ENCODE data around the gene PSPC1. TPM values are rescaled to one million over a fixed set of nuclear protein-coding genes. Genes with fewer than 3 reads are reported as not detected.
"Not testable (repeated sequence)": the region's sequence is repeated elsewhere in the genome, so short reads cannot be mapped to it uniquely, and the experiment has no call there.

The PSPC1 gene
- total RNA-seq, 1 donor from 2014 or later = 35.1 TPM

DNA sequence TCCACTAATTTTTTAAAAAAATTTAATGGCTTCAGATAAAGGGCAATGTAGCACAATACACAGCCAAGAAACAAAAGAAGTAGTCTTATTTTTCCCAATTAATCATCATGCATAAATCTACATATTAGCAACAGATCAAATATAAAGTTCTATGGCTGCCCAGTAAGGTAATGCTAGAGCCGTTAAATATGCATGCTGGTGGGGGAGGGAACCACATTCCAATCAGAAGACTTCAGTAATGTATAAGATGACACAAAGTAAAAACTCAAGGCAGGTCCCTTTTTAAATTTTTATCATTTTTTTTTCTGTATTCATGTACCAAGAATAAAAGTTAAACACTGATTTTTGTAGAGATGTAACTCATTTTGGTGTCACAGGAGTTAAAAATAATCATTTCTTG is 87.3 kb downstream of the PSPC1 start:
- no peaks in the 10 kb centered on the region for H3K27me3 Mint-ChIP-seq (ENCODE audit: low read depth)
- H3K4me1 Mint-ChIP-seq (ENCODE audit: low read depth) = peaks cover 32% of the 10 kb centered on the region
- no peaks in the 10 kb centered on the region for H3K9me3 Mint-ChIP-seq (ENCODE audit: low read depth)
- H3K36me3 Mint-ChIP-seq (ENCODE audit: low read depth) = peaks cover 9% of the 10 kb centered on the region
- H3K27ac Mint-ChIP-seq (ENCODE audit: unreplicated experiment) = no peak overlapping the region
- TF ChIP-seq, protein P1, sequence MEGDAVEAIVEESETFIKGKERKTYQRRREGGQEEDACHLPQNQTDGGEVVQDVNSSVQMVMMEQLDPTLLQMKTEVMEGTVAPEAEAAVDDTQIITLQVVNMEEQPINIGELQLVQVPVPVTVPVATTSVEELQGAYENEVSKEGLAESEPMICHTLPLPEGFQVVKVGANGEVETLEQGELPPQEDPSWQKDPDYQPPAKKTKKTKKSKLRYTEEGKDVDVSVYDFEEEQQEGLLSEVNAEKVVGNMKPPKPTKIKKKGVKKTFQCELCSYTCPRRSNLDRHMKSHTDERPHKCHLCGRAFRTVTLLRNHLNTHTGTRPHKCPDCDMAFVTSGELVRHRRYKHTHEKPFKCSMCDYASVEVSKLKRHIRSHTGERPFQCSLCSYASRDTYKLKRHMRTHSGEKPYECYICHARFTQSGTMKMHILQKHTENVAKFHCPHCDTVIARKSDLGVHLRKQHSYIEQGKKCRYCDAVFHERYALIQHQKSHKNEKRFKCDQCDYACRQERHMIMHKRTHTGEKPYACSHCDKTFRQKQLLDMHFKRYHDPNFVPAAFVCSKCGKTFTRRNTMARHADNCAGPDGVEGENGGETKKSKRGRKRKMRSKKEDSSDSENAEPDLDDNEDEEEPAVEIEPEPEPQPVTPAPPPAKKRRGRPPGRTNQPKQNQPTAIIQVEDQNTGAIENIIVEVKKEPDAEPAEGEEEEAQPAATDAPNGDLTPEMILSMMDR (IDR thresholded peaks at IDR 0.05) = no peak
- H3K4me3 Mint-ChIP-seq (ENCODE audit: unreplicated experiment) = no peak overlapping the region
- DNase-seq (ENCODE audit: low spot score) = no peak

- not testable (repeated sequence) for H3K36me3 Mint-ChIP-seq (ENCODE audit: low read depth); H3K9me3 Mint-ChIP-seq (ENCODE audit: low read depth); H3K27ac Mint-ChIP-seq (ENCODE audit: unreplicated experiment)
Observed at GRCh38 chr13:19691447-19691846, 91.3 kb downstream of the PSPC1 start.

DNA sequence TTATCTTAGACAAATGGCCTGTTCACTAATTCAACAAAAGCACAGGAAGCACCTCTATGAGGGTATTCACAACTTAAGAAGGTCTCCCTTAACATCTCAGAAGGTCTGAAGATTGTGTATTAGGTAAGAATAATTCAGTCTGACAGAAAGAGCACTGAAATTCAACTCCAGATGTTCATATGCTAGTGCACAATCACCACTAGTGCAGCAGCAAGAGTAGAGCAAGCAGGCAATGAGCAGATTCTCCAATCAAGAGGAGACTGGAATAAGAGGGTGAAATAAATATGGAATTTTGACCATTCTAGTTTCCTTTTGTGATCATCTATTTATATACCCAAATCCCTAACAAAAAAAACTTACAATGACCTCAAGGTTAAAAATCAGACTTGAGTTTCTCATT is 97.3 kb downstream of the PSPC1 start:
- TF ChIP-seq, protein P1 (IDR thresholded peaks at IDR 0.05) = no peak
- Mint-ChIP-seq H3K27ac (ENCODE audit: unreplicated experiment) (no peak overlapping the region), H3K4me1 (ENCODE audit: low read depth) (peaks cover 32% of the 10 kb centered on the region), H3K36me3 (ENCODE audit: low read depth) (no peaks in the 10 kb centered on the region), H3K9me3 (ENCODE audit: low read depth) (no peaks in the 10 kb centered on the region), H3K4me3 (ENCODE audit: unreplicated experiment) (no peak overlapping the region), H3K27me3 (ENCODE audit: low read depth) (no peaks in the 10 kb centered on the region)
- no peak for DNase-seq (ENCODE audit: low spot score)

More at GRCh38 chr13:19691447-19691846, 91.3 kb downstream of the PSPC1 start:
- H3K4me1 Mint-ChIP-seq (ENCODE audit: low read depth) = peaks cover 20% of the 10 kb centered on the region
- H3K27me3 Mint-ChIP-seq (ENCODE audit: low read depth); DNase-seq (ENCODE audit: low spot score); H3K4me3 Mint-ChIP-seq (ENCODE audit: unreplicated experiment): not testable (repeated sequence)

- Mint-ChIP-seq H3K4me3 (ENCODE audit: unreplicated experiment) (no peak overlapping the region), H3K27ac (ENCODE audit: unreplicated experiment) (no peak overlapping the region), H3K9me3 (ENCODE audit: low read depth) (no peaks in the 10 kb centered on the region), H3K4me1 (ENCODE audit: low read depth) (peaks cover 33% of the 10 kb centered on the region), H3K36me3 (ENCODE audit: low read depth) (no peaks in the 10 kb centered on the region), H3K27me3 (ENCODE audit: low read depth) (no peaks in the 10 kb centered on the region)
- no peak for DNase-seq (ENCODE audit: low spot score)
- TF ChIP-seq, protein P1 (IDR thresholded peaks at IDR 0.05) = no peak
Observed at GRCh38 chr13:19685034-19685433, 97.7 kb downstream of the PSPC1 start.

- no peak for DNase-seq (ENCODE audit: low spot score)
- TF ChIP-seq, protein P1 (IDR thresholded peaks at IDR 0.05) = no peak
- Mint-ChIP-seq H3K9me3 (ENCODE audit: low read depth) (no peaks in the 10 kb centered on the region), H3K4me3 (ENCODE audit: unreplicated experiment) (no peak overlapping the region), H3K27me3 (ENCODE audit: low read depth) (no peaks in the 10 kb centered on the region), H3K4me1 (ENCODE audit: low read depth) (peaks cover 38% of the 10 kb centered on the region), H3K36me3 (ENCODE audit: low read depth) (peaks cover 3% of the 10 kb centered on the region), H3K27ac (ENCODE audit: unreplicated experiment) (no peak overlapping the region)
Observed at GRCh38 chr13:19681517-19681916, 101.2 kb downstream of the PSPC1 start.

- Mint-ChIP-seq H3K4me1 (ENCODE audit: low read depth) (peaks cover 34% of the 10 kb centered on the region), H3K27ac (ENCODE audit: unreplicated experiment) (peak overlapping the region; percentile 57), H3K4me3 (ENCODE audit: unreplicated experiment) (no peak overlapping the region), H3K27me3 (ENCODE audit: low read depth) (no peaks in the 10 kb centered on the region), H3K36me3 (ENCODE audit: low read depth) (peaks cover 7% of the 10 kb centered on the region), H3K9me3 (ENCODE audit: low read depth) (no peaks in the 10 kb centered on the region)
- TF ChIP-seq, protein P1 (IDR thresholded peaks at IDR 0.05) = no peak
- no peak for DNase-seq (ENCODE audit: low spot score)
Observed at GRCh38 chr13:19680751-19681150, 102.0 kb downstream of the PSPC1 start.
